Esophagus squamous epithelium (tissue), 4 donors: ENCODE measurements around the gene ERC2.

Source experiments
- POLR2A ChIP-seq, 4 donors: fragments of 450-650 bp; IDR thresholded peaks; one replicate each; pipeline ENCODE4 v1.6.1; 2017; ENCODE audit warnings: antibody characterized with exemption in 4 of 4, mild to moderate bottlenecking in 4 of 4, moderate library complexity in 3 of 4
- TF ChIP-seq, protein P1 (sequence below), 6 experiments: fragments of 450-650 bp in 4 of 6; fragments of 200-600 bp in 2 of 6; sonication (generic) in 2 of 6; IDR thresholded peaks; one replicate each; pipeline ENCODE4 v1.5.1; 2016 to 2019; ENCODE audit warnings: antibody characterized with exemption in 6 of 6, mild to moderate bottlenecking in 4 of 6, moderate library complexity in 4 of 6

DNA sequence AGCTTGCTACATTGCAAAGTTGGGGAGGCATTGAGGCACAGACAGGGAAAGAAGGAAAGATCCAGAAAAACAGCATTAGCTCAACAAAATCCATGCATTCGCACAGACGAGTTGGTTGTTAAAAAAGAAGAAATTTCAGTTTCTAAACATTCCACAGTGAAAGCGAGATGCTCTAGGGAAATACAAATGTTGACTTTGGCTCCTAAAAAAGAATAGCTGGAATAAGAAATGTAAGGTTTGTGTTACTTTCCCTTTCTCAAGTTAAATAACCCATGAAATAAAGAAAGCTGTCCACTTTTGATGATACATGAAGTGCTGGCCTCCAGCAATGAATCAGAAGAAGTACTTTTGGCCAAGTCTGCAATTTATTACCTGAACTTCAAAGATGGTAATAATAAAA lies 465.1 kb downstream of the ERC2 start:
- no peak for TF ChIP-seq POLR2A (IDR thresholded peaks at IDR 0.05)
- TF ChIP-seq, protein P1, sequence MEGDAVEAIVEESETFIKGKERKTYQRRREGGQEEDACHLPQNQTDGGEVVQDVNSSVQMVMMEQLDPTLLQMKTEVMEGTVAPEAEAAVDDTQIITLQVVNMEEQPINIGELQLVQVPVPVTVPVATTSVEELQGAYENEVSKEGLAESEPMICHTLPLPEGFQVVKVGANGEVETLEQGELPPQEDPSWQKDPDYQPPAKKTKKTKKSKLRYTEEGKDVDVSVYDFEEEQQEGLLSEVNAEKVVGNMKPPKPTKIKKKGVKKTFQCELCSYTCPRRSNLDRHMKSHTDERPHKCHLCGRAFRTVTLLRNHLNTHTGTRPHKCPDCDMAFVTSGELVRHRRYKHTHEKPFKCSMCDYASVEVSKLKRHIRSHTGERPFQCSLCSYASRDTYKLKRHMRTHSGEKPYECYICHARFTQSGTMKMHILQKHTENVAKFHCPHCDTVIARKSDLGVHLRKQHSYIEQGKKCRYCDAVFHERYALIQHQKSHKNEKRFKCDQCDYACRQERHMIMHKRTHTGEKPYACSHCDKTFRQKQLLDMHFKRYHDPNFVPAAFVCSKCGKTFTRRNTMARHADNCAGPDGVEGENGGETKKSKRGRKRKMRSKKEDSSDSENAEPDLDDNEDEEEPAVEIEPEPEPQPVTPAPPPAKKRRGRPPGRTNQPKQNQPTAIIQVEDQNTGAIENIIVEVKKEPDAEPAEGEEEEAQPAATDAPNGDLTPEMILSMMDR (IDR thresholded peaks at IDR 0.05): no peak
